Left colon (tissue), 2 donors: Measurements from ENCODE around the gene SLCO6A1. TPM values are rescaled to one million over a fixed set of nuclear protein-coding genes. Genes with fewer than 3 reads are reported as not detected.

Experiments
- ATAC-seq: fragments of 200-7000 bp; cut with Tn5 transposase; one replicate; pipeline ENCODE4 v1.9.1; 2020; ENCODE audit warnings: mild to moderate bottlenecking, moderate library complexity
- DNase-seq, 2 donors: peaks; one replicate each; pipeline ENCODE4 v3.0.0-alpha.2; 2020
- intact Hi-C, 2 donors: fragments of 100-400 bp; cut with DNase I in 1 of 2; cut with micrococcal nuclease in 1 of 2; formaldehyde crosslinking; loops; one replicate each; pipeline versions ENCODE4 v1.11.2 to v1.14.0; 2022; cut with DNase I, micrococcal nuclease
- total RNA-seq, 2 donors: library from RNA; stranded (reverse); fragmentation: NEBNext Ultra II Directional; extraction: Animal tissue kit (Norgen Biotek cat#: 25700); gene quantifications; one replicate each; pipeline ENCODE4 v1.2.1, GENCODE V29; 2021
- donor health status: DM: no; HTN: no; CAD: no.
- donor health status: DM: yes; HTN: yes; CAD: no.

The SLCO6A1 gene
- total RNA-seq, 2 donors from 2014 or later, result not detected

DNA sequence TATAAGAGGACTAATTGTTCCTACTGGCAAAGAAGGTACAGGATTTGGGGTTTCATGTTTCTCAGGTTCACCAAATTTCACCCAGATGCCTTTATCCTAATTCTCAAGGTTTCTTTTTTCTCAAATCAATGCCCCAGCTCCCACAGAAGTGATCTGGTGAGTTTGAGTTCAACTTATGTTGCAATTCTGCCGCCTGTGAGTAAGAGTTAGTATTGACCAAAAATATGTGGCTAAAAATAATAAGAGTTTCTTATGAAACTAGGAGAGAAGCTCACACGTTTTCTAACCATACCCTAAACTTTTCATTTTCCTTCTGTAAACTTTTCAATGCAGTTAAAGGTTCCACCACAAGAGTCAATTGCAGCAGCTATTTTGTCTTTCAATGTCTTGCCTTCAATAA lies 15.1 kb downstream of the SLCO6A1 start:
- ATAC-seq, result no peak
- no peak for DNase-seq
- intact Hi-C loops, result no loop called here

DNA sequence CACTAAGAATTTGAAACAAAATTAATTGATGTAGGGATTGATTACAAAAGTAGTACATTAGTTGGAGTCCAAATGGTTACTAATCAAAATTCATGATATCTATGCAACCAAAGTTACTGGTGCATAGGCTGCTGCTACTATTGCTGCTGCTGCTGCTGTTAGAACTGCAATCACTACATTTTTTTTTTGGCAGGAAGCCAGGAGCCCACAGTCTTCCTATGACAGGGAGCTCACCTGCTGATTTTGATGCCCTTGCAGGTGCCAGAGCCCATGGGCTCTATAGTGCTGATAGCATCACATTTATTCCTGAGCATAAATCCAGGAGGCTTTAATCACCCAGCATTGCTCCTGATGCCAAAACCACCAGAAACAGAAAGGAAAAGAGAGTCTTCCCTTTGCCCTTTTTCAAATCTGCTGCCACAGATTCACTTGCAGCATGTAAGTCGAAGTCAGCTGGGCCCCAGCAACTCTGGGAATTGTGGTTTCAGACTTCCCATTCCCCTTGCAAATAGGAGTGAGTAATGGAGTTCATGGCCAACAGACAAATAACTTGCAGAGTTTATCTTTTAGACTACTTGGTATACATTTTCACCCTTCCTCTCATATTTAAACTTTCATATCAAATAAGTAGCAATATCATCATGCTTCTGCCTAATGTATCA lies 17.6 kb downstream of the SLCO6A1 start:
- no peak for ATAC-seq
- intact Hi-C loops, result no loop called here
- no peak for DNase-seq

DNA sequence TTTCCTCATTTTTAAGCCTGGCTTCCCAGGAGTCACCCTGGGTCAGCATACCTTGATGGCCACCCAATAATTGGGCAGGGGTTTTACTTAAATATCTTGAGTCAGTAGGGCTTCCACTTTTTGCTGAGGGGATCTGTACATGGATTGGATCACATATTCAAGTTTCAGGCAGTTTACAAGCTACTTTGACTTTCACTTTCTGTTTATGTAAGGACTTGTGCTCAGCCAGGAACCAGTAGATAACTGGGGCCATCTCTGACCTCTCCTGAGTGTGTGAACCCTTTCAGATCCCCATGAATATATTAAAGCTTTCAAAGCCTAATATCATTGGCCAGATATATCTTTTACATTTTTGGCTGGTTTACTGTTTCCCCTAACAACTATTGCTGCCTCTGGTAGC lies 45.1 kb downstream of the SLCO6A1 start:
- no peak for ATAC-seq
- DNase-seq, result no peak
- intact Hi-C loops, result no loop called here

DNA sequence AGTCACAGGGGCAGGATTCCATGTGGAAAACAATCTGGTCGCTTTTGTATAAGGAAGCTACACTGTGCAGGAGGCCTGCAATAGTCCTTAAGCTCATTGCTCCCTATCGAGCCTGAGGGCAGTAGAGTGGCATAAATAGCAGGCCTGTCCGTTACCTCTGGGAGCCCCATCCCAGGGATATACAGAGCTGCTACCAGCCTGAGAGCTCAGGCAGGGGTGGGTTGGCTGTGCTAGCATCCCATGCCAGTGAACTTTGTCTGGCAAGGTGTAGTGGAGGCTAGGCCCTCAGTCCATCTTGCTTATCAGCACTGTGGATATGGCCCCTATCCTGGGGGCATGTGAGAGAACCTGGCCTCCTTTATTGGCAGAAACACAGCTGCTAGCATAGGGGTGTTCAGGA lies 47.7 kb downstream of the SLCO6A1 start:
- intact Hi-C loops, result no loop called here
- DNase-seq (no peak), ATAC-seq (no peak)

DNA sequence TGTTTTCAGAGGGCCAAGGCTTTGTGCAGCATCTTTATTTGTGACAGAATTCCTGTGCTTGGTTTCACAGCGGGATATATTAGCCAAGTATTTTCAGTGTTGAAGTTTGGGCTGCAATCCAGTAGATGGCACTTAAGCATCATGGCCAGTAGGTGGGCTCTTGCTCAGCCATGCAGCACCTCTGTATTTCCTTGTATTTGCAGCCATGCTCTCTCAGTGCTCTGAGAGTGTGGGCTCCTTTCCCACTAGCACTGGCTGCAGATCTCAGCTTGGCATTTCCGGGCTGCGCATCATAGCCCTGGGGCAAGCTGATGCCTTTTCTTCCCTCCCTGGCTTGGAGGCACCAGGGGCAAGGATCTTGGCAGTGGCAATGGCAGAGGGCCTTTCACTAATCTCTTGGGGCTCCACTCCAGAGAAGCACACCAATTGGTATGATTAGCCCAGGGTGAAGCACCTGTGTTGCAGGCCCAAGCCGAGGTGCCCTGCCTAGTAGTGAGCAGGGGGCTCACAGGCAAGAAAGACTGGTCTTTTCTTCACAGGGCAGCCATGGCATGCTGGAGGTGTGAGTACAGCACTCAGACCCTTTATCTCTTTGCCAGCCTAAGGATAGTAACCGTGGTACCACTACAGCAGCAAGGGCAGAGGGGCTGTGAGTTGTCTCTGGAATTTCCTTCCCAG lies 48.3 kb downstream of the SLCO6A1 start:
- ATAC-seq (no peak), DNase-seq (no peak)
- intact Hi-C loops, result no loop called here

DNA sequence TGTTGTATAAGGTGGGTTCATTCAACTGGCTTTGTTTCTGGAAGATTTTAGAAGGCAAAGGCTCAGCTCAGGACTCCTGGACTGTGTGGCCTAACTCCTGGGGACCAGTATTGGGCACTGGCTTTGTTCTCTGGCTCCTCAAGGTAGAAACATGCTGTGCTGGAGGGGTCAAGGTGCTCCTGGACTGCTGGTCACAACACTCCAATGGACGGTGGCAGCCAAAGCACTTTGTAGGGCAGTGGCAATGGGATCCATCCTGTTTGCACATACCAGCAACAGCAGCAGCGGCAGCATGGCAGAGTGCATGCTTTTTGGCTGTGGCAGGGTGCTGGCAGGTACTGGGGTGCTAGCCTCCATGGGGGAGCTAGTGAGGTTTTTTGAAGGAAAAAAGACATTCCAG lies 65.3 kb downstream of the SLCO6A1 start:
- ATAC-seq (no peak), DNase-seq (no peak)
- intact Hi-C loops, result no loop called here

DNA sequence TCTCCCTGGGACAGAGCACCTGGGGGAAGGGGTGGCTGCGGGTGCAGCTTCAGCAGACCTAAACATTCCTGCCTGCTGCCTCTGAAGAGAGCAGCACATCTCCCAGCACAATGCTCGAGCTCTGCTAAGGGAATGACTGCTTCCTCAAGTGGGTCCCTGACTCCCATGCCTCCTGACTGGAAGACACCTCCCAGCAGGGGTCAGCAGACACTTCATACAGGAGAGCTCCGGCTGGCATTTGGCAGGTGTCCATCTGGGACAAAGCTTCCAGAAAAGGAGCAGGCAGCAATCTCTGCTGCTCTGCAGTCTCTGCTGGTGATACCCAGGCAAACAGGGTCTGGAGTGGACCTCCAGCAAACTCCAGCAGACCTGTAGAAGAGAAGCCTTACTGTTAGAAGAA lies 77.2 kb downstream of the SLCO6A1 start:
- intact Hi-C loops, result no loop called here
- ATAC-seq (no peak), DNase-seq (no peak)

DNA sequence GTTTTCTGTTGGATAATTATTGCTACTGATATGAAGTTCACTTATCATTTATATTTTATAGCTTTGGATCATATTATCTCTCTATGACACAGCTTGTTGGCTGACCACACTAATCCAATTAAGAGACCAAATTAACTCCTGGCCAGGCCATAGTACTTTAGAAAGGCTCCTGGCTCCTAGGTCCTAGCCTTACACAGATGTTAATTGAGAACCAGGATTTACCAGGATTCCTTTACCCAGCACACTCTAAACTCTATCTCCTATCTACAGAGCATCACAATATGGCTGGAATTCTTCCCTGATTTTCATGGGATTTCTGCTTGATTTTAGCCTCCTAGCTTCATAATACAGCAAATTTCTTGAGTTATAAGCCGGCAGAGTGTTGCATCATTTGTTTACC lies 80.3 kb downstream of the SLCO6A1 start:
- DNase-seq (no peak), ATAC-seq (no peak)
- intact Hi-C loops, result no loop called here

DNA sequence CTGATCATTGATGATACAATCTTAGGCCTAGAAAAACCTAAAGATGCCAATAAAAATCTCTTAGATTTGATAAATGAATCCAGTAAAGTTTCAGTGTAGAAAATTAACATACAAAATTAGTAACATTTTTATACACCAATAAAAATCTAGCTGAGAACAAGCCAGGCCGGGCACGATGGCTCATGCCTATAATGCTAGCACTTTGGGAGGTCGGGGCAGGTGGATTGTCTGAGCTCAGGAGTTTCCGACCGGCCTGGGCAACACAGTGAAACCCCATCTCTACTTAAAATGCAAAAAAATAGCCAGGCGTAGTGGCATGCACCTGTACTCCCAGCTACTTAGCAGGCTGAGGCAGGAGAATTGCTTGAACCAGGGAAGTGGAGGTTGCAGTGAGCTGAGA lies 84.4 kb downstream of the SLCO6A1 start:
- no peak for ATAC-seq

DNA sequence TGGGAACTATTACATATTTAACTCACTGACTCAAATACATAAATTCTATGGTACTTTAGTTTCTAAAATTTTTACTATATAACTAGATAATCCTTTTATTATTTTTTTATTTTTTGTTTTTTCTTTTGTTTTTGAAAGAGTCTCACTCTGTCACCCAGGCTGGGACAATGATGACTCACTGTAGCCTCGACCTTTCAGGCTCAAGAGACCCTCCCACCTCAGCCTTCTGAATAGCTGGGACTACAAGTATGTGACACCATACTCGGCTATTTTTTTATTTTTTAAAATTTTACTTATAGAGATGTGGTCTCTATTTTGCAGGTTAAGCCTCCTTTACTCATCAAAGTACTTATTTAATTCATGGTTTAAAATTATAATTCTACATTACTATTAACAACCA lies 110.6 kb downstream of the SLCO6A1 start:
- DNase-seq (no peak), ATAC-seq (no peak)
- intact Hi-C loops, result no loop called here

More for the DNA sequence above, 84.4 kb downstream of the SLCO6A1 start:
- intact Hi-C loops, result no loop called here
- no peak for DNase-seq

DNA sequence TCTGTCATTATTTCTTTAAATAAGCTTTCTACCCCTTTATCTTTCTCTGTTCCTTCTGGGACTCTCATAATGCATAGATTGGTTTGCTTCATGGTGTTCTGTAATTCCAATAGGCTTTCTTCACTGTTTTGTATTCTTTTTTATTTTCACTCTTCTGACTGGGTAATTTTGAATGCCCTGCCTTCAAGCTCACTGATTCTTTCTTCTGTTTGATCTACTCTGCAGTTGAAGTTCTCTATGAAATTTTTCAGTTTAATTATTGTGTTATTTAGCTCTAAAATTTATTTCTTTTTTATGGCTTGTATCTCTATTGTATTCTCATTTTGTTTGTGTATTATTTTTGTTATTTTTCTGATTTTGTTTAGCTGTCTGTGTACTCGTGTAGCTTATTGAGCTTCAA lies 113.4 kb downstream of the SLCO6A1 start:
- intact Hi-C loops, result no loop called here
- no peak for DNase-seq
- no peak for ATAC-seq

DNA sequence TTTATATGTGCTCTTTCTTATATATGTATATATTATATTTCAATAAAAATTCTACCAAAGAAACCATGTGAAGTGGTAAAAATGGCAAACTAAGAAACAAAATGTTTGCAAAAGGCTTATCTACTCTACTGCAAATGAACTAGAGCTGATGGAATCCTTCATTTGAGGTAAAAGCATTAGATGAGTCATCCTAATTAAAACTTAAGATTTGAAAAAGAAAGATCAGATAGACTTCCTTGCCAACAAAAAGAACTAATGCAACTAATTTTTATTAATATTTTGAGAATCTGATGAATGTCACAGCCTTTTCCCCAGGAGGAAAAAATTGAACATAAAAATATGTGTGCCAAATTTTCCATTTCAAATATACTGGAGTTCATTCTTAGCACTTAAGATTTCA lies 118.6 kb downstream of the SLCO6A1 start:
- intact Hi-C loops, result no loop called here
- ATAC-seq (no peak), DNase-seq (no peak)

DNA sequence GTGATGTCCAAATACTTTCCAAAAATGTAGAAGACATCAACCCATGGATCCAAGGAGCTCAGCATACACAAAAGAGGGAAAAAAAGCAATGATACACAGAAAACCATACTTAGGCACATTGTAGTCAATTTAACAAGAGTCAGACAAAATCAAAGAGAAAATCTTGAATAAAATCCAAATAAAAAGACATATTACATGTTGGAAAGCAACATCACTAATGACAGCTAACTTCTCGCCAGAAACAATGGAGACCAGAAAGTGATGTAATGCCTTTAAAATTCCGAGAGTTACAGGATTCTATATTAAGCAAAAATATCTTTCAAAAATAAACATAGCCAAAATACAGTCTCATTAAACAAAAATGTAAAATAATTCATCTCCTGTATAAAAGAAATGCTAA lies 122.9 kb downstream of the SLCO6A1 start:
- ATAC-seq, result no peak
- DNase-seq, result no peak
- intact Hi-C loops, result no loop called here

DNA sequence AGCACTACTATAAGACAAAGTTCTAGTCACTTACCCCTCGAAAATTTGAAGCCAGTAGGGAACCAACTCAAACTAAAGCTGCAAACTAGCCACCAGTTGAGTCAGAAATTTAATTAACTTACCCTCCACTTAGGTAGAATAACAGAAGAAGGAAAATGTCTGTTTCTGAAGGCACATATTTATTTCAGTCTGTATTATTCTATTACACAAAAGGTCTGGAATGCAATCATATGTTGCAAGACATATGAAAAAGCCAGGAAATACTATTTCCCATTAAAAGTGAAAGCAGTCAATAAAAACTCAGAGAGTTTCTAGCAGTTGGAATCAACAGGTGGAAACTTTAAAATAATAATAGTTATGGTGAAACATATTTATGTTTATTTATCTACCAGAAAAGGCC lies 123.5 kb downstream of the SLCO6A1 start:
- DNase-seq (no peak), ATAC-seq (no peak)
- intact Hi-C loops, result no loop called here

DNA sequence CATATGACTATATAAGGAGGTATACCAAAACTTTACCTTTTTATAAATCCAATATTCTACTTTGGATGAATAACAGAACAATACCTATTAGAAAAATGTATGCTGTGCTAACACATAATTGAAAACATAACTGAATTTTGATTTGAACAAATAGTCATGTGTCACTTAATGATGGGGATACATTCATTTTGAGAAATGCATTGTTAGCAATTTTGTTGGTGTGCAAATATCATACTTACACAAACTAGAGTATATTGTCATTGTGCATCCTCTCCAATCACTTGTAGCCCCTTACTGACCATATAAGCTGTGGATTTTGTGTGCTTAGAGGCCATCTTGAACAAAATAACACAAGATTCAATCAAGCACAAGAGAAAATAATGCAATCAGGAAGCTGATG lies 130.4 kb downstream of the SLCO6A1 start:
- intact Hi-C loops, result no loop called here
- DNase-seq, result no peak
- no peak for ATAC-seq

DNA sequence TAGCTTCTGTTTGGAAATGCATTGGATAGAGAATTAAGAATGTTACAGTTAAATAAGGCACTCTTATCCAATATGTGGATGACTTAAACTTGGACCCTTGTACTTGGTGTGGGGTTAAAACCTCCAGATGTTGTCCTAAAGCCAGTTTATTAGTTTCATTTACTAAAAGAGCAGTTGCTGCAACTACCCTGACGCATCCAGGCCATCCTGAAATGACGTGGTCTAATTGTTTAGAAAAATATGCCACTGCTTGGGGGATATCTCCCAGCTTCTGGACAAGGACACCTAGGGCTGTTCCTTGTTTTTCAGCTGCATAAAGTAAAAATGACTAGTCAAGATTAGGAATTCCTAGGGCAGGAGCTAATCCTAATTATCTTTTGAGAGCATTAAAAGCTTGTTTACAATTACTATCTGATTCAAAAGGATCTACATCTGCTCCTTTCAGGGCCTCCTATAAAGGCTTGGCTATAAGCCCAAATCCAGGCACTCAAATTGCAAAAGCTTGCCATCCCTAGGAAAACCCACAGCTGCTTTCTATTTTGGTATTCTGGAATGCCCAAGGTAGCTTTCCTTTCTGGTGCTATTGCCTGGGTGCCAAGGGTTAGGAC lies 157.0 kb downstream of the SLCO6A1 start:
- intact Hi-C loops, result no loop called here
- ATAC-seq, result no peak
- no peak for DNase-seq

DNA sequence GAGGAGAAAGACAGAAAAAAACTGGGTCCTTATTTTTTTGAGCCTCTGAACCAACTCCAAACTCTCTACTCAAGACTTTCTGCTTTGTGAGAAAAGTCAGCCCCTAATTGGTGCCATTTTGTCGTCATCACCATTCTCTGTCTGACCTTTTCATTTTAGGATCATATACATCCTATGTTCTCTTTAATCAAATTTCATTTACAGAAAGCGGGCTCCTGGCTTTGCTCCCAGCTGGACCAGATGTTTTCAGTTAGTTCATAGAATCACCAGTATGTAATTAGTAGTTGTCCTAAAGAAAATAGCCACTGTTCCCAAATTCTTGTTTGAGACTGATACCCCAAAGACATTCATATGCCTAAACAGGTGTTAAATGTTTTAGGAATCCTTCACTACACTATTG lies 174.1 kb downstream of the SLCO6A1 start:
- ATAC-seq (no peak), DNase-seq (no peak)
- intact Hi-C loops, result no loop called here
